ENCODE results near the gene PLPPR3.

PLPPR3 gene

GRCh38 chr19:763869-764268 lies 57.9 kb downstream of the PLPPR3 start:
- Histone ChIP-seq H3K4me3 (IDR thresholded peaks at IDR 0.05; ENCODE audit: insufficient read depth, low read depth, low read length) (no peak overlapping the region), H3K27me3 (ENCODE audit: insufficient read depth, low read depth) (peaks cover 62% of the 10 kb centered on the region)

GRCh38 chr19:763181-763580 lies 58.6 kb downstream of the PLPPR3 start:
- no peaks in the 10 kb centered on the region for H3K36me3 ChIP-seq (ENCODE audit: insufficient read depth)
- no peak overlapping the region for H3K27ac ChIP-seq
- TF ChIP-seq CTCF (conservative IDR thresholded peaks at IDR 0.05; ENCODE audit: low read depth, low read length), result no peak
- H3K4me3 ChIP-seq (IDR thresholded peaks at IDR 0.05; ENCODE audit: insufficient read depth, low read depth, low read length), result no peak overlapping the region
- peaks cover 69% of the 10 kb centered on the region for H3K27me3 ChIP-seq (ENCODE audit: insufficient read depth, low read depth)
- H2AFZ ChIP-seq (ENCODE audit: low read depth), result no peak overlapping the region
- H4K20me1 ChIP-seq (ENCODE audit: insufficient read depth), result no peaks in the 10 kb centered on the region
- no peak overlapping the region for H3K4me2 ChIP-seq
- H3K9ac ChIP-seq, result no peak overlapping the region
- no peaks in the 10 kb centered on the region for H3K4me1 ChIP-seq (ENCODE audit: low read depth, poor library complexity, severe bottlenecking)
- H3K79me2 ChIP-seq (ENCODE audit: insufficient read depth, low read depth), result no peaks in the 10 kb centered on the region

More at GRCh38 chr19:763869-764268, 57.9 kb downstream of the PLPPR3 start:
- Histone ChIP-seq H3K4me2 (no peak overlapping the region), H3K4me1 (ENCODE audit: low read depth, poor library complexity, severe bottlenecking) (no peaks in the 10 kb centered on the region), H4K20me1 (ENCODE audit: insufficient read depth) (no peaks in the 10 kb centered on the region), H3K27ac (no peak overlapping the region), H3K36me3 (ENCODE audit: insufficient read depth) (no peaks in the 10 kb centered on the region), H3K9ac (no peak overlapping the region), H2AFZ (ENCODE audit: low read depth) (no peak overlapping the region), H3K79me2 (ENCODE audit: insufficient read depth, low read depth) (no peaks in the 10 kb centered on the region)
- no peak for TF ChIP-seq CTCF (conservative IDR thresholded peaks at IDR 0.05; ENCODE audit: low read depth, low read length)

All from KMS-11 (cell line).